OCI-M1 (cell line): ENCODE data around the gene SLC25A22.

Source experiments
- DNase-seq: peaks from one replicate; lab custom pipeline; 2025; lab: John Stamatoyannopoulos, UW

Gene SLC25A22

DNA sequence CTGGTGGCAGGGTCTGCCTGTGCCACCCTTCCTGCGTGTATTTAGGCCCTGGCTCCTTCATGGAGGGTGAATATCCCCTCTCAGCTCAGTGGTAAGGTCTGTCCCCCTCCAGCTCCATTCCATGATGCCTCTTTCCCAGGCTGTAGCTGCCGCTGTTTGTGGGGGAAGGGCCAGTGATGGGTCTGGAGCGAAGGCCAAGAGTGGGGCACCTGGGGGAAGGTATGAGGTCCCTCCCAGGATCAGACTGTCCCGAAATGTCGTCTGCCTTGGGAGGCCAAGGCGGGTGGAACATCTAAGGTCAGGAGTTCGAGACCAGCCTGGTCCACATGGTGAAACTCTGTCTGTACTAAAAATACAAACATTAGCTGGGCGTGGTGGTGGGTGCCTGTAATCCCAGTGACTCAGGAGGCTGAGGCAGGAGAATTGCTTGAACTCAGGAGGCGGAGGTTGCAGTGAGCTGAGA, 35.8 kb upstream of the SLC25A22 start:
- no peak for DNase-seq

DNA sequence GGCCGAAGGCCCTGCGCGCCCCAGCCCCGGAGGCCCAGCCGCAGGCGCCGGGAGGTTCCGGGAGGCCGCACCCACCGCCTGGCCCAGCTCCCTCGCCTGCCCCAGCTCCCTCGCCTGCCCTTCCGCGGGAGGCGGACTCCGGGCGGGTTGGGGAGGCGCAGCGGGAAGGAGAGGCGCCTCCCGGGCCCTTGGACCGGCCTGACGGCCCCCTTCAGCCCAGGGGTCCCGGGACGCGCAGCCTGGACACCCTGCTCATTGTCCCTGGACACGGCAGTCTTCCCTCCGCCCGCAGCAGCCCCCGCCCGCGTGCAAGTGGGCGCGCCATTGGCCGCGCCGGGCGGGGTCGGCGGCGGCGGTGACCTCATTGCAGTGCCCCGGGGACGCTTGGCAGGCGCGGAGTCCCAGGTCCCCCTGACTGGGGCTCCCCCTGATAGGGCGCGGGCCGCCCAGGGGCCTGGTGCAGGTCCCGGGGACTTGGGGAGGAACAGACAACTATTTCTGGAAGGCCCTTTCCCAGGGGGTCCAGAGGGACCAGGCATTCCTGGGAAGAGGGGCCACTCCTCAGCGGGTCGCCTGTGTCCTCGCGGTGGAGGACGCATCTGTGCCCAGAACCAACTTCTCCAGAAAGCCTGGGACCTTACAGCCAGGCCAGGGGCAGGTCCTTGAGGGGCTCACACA, 35.2 kb upstream of the SLC25A22 start:
- peak; percentile 74 for DNase-seq

DNA sequence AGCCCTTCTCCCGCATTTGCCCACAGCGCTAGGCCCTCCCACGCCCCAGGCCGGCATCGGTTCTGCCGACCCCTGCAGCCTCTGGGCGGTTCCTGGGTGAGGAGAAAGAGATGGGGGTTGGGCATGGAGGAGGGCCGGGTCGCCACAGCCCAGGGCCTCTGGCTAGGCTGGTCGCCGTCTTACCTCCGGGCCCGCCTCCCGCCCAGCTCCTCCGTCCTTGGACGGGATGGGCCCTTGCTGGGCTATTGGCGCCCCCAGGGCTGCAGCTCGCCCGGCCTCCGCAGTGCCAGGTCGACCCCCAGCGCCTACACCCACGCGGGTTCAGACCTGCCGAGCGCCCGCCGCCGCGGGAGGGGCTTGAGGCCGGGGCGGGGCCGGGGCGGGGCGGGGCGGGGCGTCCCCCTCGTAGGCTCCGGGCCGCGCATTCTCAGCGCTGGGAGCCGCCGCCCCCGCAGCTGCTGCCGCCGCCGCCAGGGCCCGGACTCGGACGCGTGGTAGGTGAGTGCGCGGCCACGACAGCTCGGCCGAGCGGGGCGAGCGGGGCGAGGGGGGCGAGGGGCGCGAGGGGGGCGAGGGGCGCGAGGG, 34.5 kb upstream of the SLC25A22 start, which contains the start of gene CD151:
CD151 (plus strand) TSS at position 424 of the 585 bp plus-strand sequence. CDS start 3,118 bp downstream, outside the sequence.
- peak; percentile 85 for DNase-seq

DNA sequence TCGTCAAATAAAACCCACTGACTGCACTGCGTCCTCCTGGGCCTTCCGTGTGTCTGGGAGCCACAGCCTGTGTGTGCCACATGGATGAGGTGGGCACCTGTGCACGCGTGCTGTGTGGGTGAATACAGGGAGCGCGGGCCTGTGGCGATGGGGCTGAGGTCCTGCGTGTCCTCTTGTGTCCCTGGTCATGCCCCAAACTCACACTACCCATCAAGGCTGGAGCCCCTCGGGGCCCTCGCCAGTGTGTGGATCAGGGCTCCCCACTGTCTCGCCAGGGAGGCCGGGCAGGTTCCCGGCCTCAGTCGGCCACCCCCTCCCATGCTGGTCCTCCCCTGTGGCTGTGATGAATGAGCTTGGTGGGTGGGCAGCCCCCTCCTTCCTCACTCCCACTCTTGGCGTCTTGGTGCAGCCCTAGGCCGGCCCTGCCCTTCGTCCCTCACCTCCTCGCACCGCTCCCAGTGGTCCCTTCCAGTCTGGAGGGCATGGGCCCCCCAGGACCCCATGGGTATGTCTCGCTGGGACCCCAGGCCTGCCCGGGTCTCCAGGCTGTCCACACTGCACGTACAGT, 34.0 kb upstream of the SLC25A22 start:
- DNase-seq, result no peak

DNA sequence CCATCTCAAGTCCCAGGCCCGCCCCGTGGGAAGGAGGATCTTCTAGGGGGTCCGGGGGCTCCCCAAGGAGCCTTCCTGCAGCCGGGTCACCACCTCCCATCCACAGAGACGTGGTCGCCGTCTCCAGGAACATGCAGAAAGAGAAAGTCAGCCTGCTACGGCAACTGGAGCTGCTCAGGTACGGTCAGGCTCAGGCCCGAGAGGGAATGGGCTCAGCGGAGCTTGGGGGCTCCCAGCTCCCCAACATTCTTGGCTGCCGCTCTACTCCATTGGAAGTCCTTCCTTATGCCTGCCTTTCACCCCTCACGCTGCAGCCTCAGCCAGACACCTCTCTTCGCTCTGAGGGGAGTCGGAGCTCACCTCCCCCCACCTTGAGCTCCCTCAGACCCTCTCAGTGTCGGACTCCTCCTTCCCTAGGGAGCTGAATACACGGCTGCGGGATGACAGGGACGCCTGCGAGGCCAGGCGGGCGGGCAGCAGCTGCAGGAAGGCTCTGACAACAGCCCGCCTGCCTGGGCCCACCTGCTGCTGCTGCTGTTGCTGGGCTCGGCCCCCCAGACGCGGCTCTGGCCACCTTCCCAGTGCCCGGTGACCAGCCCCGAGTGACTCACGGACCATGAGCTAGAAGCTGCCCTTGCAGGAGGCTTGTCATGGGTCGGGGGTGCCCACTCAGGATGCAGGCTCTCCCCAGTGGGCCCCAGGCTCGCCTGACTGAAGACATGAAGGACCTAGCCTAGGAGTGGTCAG, 33.2 kb upstream of the SLC25A22 start:
- DNase-seq, result no peak

DNA sequence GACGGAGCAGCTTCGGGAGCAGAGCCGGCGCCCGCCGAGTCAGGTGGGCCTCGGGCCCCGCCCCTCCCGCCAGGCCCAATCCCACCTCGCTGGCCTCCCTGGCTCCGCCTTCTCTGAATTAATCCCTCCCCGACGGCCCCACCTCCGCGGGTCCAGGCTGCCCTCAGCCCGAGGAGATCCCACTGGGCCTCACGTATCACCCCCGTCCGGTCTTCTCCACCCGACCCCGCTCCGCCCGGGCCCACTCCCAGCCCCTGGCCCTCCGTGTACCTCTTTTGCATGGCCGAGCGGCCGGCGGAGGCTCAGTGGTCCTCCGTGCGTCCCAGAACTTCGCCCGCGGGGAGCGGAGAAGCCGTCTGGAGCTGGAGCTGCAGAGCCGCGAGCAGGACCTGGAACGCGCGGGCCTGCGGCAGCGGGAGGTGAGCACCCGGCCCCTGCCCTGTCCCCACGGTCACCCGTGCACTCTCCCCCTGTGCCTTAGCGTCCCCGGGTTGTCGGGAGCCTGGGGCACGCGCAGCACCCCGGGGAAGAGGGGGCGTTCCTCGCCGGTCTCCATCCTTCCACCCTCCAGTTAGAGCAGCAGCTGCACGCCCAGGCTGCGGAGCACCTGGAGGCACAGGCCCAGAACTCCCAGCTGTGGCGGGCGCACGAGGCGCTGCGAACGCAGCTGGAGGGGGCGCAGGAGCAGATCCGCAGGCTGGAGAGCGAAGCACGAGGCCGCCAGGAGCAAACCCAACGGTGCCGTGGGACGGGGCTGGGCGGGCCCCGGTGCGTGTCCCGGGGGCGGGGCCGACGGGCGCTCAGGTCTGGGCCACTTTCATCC, 32.4 kb upstream of the SLC25A22 start:
- DNase-seq, result peak; percentile 63

DNA sequence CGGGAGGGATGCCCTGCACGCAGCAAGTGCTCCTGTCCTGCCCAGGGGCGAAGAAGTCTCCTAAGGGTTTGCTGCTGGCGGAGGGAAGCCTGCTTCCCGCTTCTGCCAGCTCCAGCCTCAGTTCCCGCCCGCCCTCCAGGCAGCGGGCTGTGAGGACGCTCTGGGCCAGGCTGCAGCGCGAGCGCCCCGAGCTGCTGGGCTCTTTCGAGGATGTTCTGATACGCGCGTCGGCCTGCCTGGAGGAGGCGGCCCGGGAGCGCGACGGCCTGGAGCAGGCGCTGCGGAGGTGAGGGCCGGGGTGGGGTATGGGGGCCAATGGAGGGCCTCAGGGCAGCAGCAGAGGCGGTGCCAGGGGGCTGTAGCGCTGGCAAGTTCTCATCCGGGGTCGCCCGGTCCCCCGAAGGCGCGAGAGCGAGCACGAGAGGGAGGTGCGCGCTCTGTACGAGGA, 31.8 kb upstream of the SLC25A22 start:
- DNase-seq, result no peak

DNA sequence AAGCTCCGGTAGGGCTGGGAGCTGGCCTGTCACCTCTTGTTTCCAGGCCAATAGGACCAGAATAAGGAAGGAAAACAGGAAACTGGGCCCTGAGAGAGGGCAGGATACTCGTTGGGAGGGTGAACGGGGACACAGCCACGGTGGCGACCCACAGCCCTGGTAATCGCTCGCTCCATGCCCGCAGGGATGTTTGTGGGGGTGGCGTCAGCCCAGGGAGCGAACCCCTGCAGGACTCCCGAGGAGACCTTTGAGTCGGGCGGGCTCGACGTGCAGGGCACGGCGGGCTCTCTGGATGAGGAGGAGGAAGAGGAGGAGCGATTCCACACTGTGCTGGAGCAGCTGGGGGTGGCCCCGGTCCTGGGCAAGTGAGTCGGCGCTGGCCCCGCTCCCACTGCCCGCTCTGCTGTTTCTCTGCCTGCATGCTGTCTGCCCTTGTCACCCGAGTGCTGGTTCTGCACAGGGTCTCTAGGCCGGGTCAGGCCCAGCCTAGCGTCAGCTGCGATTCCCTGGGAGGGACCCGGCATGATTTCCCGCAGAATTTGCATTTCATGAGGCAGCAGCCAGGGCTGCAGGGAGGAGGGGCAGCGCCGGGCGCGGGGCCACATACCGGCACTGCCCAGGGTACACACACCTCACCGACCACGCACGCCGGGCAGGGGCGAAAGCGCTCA, 31.2 kb upstream of the SLC25A22 start:
- no peak for DNase-seq

DNA sequence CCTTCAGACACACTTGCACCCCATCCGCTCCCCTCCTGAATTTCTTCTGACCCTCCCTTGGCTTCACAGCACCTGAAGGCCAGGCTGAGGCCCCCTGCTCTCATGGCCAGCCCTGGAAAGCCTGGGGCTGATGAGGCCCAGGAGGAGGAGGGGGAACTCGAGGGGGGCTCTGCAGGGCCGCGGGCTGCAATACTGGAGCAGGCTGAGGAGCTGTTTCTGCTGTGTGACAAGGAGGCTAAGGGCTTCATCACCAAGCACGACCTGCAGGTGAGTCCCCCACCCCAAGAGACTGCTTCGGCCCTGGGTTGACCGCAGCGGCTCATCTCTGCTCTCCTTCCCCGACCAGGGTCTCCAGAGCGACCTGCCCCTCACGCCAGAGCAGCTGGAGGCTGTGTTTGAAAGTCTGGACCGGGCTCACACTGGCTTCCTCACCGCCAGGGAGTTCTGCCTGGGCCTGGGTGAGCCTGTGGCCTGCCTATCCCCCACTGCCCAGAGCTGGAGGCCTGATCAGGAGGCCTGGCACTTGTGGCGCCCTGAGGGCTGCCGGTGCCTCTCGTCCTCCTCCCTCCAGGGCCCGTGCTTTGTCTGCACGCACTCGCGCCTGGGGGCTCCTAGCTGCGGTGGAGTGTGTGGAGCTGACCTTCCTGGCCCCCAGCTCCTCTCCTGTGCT, 30.6 kb upstream of the SLC25A22 start:
- no peak for DNase-seq

DNA sequence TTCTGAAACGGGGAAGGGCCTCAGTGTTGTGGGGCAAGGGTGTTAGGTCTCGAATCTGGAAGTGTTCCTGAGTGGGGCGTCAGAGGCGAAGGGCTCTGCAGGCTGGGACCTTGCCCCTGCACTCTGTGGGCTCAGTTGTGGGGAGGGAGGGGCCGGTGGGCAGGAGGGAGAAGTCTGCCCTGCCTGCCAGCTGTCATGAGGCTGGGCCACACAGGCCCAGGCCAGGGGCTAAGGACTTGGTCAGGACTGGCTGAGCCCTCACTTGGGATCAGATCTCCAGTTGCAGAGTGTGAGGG, 29.8 kb upstream of the SLC25A22 start, which contains the start of gene CRACR2B:
CRACR2B (plus strand) TSS at position 23 of the 296 bp plus-strand sequence. CDS start 689 bp downstream, outside the sequence.
- no peak for DNase-seq

DNA sequence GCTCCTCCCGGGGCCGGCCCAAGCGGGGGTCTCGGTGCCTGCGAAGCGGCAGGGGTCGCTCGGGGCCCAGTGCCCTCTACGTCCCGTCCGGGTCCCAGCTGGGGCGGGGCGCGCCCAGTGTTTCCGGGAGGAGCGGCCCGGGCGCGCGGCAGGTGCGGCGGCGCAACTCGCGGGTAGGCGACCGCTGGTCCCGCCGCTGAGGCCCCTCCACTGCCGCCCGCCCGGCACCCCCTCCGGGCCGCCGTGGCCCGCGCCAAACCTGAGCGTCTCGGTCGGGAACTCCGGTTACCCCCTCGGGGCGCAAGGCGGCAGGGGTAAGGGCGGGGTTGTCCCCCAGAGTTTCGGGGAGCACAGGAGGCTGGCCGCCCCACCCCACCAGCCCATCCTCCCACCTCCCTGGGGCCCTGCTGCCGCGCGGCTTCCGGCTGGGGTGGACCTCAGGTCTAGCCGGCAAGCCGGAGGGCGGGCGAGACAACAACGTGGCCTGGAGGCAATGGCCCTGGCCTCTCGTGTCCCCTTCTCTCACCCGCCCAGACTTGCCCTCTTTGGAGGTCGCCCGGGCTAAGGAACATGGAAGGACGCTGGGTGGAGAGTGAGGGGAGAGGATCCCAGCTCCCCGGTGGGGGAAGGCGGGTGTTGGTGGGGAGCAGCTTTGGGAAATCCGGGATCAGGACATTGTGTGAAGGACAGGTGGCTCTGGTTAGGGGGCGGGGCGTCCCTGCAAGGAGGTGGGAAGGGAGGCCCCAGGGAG, 29.2 kb upstream of the SLC25A22 start:
- peak; percentile 50 for DNase-seq

DNA sequence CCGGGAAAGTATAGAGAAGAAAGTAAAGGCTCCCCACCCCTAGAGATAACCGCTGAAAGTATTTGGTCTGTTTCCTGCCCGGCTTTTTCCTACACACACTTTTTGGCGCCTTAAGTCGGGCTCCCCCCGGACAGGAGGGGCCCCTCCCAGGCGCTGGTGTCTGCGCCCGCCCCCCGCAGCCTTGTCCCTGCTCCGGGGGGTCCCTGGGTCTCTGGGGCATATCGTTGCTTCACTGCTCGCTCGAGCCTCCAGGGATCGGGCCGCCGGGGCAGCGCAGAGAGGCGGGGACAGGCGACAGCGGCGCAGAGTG, 28.7 kb upstream of the SLC25A22 start:
- DNase-seq, result no peak

DNA sequence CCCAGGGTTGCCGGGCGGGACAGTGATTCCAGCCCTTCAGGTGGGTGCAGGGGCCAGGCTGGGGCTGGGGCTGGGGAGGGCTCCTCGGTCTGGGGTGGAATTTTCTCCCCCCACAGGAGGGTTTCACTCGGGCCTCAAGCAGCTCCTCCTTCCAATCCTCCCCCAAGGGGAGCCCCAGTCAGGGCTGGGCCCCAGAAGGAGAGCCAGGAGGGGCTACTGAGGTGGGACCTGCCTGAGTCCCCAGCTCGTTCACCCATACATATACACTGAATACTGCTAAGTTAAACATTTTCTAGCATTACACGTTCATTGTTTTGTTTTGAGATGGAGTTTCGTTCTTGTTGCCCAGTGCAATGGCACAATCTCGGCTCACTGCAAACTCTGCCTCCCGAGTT, 28.1 kb upstream of the SLC25A22 start:
- no peak for DNase-seq

DNA sequence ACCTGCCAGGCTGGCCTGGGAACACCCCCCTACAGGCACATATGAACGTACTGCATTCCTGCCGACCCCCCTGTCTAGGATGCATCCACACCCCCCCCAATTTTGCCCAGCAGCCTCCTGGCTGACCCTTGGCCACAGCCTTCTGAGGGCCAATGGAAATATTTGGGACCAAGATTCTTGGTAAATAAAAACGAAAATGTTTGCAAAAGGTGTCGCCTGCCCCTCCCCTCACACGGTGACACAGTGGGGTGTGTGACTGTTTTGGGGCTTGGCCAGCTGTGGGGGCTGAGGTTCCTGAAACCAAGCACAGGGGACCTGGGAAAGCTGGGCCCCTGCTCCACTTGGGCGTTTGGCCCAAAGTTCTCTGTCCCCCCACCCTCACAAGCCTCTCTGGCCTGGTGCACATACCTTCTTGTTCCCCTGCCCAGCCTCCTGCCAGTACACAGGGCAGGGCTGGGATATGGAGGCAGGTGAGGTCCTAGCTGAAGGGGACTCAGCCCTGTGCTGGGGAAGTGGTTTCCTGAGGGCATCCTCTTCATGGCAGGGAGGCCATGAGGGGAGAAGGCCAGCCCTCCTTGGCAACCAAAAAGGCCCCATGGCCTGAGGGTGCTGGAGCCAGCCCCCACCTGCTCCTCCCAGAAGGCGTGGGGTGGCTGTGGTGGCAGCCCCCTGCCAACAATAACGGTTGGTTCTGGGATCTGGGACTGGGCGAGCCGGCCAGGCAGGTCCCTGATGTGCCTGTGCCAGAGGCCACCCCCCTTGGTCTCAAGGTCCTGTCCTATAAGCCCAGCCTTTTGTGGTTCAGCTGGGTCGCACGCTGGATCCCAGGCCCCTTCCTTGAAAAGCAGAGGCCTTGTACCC, 27.5 kb upstream of the SLC25A22 start:
- no peak for DNase-seq

DNA sequence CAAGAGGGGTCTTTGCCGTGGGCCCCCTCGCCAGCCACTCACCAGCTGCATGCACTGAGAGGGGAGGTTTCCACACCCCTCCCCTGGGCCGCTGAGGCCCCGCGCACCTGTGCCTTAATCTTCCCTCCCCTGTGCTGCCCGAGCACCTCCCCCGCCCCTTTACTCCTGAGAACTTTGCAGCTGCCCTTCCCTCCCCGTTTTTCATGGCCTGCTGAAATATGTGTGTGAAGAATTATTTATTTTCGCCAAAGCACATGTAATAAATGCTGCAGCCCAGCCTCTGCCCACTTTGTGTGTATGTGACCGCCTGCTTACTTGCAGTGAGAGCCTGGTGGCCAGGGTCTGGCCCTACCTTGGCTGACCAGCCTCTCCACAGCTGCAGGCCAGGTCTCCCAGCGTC, 26.9 kb upstream of the SLC25A22 start:
- DNase-seq, result no peak

DNA sequence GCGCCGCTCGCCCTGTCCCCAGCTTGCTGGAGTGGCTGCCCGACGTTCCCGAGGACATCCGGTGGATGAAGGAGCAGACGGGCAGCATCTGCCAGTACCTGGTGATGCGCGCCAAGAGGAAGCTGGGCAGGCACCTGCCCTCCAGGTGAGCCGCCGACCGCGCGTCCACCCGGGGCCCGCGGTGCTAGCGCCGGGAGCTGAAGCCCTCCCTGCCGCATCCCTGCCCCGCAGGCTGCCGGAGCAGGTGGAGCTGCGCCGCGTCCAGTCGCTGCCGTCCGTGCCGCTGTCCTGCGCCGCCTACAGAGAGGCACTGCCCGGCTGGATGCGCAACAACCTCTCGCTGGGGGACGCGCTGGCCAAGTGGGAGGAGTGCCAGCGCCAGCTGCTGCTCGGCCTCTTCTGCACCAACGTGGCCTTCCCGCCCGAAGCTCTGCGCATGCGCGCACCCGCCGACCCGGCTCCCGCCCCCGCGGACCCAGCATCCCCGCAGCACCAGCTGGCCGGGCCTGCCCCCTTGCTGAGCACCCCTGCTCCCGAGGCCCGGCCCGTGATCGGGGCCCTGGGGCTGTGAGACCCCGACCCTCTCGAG, 26.3 kb upstream of the SLC25A22 start:
- no peak for DNase-seq

DNA sequence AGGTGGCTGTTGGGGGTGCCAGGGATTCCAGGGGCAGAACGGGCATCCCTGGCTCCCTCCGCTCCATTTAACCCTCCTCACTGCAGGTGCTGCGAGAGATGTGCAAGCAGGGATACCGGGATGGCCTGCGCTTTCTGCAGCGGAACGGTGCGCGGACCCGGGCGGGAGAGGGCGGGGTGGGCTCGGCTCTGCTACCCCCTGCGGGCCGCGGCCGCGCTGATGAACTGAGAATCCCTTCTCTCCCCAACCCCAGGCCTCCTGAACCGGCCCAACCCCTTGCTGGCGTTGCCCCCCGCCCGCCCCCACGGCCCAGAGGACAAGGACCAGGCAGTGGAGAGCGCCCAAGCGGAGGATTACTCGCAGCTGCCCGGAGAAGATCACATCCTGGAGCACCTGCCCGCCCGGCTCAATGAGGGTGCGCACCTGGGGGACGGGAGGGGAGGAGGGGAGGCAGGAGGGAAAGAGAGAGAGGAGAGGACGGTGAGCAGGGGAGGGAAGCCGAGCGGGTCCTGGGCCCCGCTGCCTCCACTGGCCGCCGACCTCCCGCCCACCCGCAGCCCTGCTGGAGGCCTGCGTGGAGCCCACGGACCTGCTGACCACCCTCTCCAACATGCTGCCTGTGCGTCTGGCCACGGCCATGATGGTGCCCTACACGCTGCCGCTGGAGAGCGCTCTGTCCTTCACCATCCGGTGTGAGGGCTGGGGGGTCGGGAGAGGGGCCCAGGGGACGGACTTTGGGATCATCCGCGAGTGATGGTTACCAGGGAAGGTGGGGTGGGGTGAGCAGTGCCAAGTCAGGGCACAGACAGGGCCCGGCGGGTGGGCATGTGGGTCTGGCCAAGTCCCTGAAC, 25.6 kb upstream of the SLC25A22 start:
- no peak for DNase-seq
